A375 (cell line): ENCODE data around the gene PHACTR3. TPM values are rescaled to one million over a fixed set of nuclear protein-coding genes. Genes with fewer than 3 reads are reported as not detected.

ENCODE experiments used
- small RNA-seq: library from RNA; depleted of rRNA; stranded (forward); fragments of <200 nt; gene quantifications from one replicate; pipeline ENCODE3, GENCODE V24; 2014
- total RNA-seq: library from RNA; depleted of rRNA; stranded (reverse); fragments of >200 nt; shearing (Covaris generic); gene quantifications from 2 replicates; pipeline ENCODE4 v1.2.3, GENCODE V29; 2014; rRNA removed

The PHACTR3 gene
- total RNA-seq, result not detected in 2 replicates

DNA sequence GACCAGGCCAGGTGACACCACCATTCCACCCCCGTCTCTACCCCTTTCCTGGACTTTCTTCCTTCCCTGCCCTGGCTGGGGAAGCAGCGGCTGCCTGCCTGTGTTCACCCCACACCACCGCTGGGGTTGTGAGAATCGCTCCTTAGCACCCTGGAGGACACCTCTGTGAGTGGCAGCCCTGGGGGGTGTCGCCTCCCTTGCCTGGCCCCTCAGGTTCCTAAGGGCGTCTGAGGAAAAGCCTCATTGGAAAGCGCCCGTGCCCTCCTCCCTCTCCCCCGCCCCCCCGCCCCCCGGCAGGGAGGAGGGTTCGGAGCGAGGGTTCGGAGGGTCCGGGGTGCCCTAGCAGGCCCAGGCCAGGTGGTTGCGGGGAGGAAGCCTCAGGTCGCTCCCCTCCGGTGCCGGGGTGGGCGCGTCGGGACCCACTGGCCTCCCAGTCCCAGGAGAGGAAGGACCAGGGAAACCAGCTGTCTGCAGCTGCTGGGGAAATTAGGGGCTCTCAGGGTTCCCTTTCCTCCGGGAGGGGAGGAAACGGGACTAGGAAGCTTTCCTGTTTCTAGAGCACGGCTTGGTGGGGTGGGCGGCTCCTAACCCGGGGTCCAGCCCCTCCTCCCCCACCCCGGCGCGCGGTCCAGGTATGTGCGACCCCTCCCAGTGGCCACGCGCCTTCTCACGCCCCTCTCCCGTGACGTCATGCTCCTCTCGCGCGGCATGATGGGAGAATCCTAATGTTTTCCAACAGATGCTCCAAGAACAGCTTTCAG is at the start of gene PHACTR3:
PHACTR3 (plus strand) TSS at position 760 of the 761 bp plus-strand sequence. CDS start 475 bp downstream, outside the sequence.

Small RNA genes within 50 kb of the gene (small RNA-seq; reads per million reads assigned to genes)
- not detected for gene RNU7-141P
